GM12864 (cell line): ENCODE results near the gene ABHD6.
"Not testable (repeated sequence)": the region's sequence is repeated elsewhere in the genome, so short reads cannot be mapped to it uniquely, and the experiment has no call there.

ENCODE experiments used
- DNase-seq: peaks from one replicate; pipeline ENCODE4 v3.0.0-alpha.2; 2011; ENCODE audit warnings: low read depth
- H3K4me3 ChIP-seq: 2 replicates; pipeline ENCODE4 v1.5.1; 2011; ENCODE audit warnings: mild to moderate bottlenecking, low read depth, low read length, control low read depth
- TF ChIP-seq, protein P1 (sequence below): IDR thresholded peaks from 2 replicates; pipeline ENCODE4 v1.5.1; 2011; ENCODE audit warnings: low read depth, mild to moderate bottlenecking, moderate library complexity, low read length, control low read depth, inconsistent platforms; ENCODE audit errors: missing control alignments

ABHD6 gene

DNA sequence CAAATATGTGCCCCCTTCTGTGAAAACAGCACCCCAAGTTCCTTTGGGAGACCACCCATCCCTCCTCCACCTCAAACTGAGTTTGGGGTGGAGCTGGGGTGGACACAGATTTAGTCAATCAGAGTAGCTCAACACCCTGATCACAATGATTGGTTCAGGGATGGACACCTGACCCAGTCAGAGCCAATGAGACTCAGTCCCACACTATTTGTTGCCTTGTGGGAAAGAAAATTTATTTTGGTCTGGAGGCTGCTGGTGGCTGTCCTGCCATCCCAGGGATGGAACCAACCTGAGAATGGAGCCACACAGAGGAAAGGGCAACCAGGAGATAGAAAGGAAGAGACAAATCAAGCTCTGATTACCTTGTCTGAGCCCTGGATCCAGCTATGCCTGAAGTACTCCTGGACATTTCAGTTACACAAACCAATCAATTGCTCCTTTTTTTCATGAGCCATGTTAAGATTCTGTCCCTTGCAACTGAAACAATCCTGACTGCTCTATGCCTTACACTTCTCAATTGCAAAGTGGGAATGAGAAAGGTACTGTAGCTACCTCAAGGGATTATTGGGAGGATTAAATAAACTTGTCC is 37.4 kb upstream of the ABHD6 start:
- no peak for DNase-seq
- TF ChIP-seq, protein P1, sequence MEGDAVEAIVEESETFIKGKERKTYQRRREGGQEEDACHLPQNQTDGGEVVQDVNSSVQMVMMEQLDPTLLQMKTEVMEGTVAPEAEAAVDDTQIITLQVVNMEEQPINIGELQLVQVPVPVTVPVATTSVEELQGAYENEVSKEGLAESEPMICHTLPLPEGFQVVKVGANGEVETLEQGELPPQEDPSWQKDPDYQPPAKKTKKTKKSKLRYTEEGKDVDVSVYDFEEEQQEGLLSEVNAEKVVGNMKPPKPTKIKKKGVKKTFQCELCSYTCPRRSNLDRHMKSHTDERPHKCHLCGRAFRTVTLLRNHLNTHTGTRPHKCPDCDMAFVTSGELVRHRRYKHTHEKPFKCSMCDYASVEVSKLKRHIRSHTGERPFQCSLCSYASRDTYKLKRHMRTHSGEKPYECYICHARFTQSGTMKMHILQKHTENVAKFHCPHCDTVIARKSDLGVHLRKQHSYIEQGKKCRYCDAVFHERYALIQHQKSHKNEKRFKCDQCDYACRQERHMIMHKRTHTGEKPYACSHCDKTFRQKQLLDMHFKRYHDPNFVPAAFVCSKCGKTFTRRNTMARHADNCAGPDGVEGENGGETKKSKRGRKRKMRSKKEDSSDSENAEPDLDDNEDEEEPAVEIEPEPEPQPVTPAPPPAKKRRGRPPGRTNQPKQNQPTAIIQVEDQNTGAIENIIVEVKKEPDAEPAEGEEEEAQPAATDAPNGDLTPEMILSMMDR = no peak
- no peak overlapping the region for H3K4me3 ChIP-seq

DNA sequence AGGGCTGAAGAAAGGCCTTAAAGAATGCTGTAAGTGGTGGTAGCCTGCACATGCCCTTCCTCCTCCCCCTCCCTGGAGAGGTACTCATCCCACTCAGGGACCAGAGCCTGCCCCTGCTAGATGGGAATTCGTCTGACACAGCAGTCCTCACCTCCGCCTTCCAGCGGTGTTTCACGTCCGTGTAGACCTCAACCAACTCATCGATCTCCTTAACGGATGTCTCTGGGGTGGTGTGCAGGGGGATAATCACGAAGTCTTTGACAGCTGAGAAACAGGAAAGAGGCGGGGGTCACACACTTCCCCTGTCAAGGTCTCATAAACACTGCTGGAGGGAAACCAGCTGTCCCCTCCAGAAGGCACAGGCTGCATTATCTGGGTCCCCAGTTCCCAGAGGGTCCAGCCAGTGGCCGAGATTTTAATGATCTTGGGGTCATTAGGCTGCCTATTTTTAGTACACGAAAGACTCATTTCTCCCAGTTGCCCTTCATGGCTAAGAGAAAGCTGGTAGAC is 36.7 kb upstream of the ABHD6 start:
- H3K4me3 ChIP-seq = no peak overlapping the region
- TF ChIP-seq, protein P1 = no peak
- DNase-seq = no peak

DNA sequence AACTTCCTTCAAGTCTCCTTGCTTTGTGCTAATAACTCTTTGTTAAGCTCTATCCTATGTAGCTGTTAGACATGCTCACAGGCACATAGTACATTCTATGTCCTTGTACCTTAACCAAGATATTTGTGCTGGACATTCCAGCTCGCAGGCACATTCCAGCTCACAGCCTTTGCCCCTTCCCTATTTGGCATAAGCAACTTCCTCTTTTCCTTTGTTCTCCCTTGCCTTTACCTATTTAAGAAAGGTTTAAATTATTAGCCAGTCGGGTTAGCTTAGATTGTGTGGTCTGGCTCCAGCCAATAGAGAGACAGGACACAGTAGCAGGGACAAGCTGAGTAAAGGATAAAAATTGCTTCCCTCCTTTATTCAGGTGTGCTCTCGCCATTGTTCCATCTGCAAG is 36.1 kb upstream of the ABHD6 start:
- DNase-seq, H3K4me3 ChIP-seq: not testable (repeated sequence)

DNA sequence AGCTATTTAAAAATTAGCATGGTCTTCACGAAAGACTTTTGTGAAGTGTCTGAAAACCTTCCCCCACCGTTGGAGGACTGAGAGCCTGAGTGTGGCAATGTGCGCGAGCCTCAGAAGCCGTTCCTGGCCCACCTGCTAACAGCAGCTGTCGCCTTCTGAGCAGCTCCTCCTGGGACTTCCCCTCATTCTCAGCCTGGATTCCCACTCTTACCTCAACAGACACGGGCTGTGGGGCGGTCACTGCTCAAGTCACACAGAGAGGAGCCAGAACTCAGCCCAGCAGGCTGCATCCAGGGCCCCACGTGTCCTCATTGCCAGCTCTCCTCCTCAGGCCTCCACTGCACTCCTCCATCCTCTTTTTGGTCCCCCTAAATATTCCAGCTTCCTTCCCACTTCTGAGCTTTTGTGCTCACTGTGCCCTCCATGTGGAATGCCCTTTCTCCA is 34.7 kb upstream of the ABHD6 start:
- no peak overlapping the region for H3K4me3 ChIP-seq
- DNase-seq = no peak
- TF ChIP-seq, protein P1 = no peak

DNA sequence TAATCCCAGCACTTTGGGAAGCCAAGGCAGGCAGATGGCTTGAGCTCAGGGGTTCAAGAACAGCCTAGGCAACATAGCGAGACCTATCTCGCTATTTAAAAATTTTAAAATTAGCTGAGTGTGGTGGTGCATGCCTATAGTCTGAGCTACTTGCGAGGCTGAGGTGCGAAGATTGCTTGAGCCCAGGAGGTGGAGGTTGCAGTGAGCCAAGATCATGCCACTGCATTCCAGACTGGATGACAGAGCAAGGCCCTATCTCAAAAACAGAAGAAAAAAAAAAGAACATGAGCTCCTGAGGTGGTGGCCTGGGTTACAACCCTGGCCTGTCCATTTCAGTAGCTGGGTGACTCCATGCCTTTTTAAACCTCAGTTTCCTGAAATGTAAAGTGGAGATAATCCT is 34.1 kb upstream of the ABHD6 start:
- H3K4me3 ChIP-seq = no peak overlapping the region
- no peak for DNase-seq
- TF ChIP-seq, protein P1 = no peak

DNA sequence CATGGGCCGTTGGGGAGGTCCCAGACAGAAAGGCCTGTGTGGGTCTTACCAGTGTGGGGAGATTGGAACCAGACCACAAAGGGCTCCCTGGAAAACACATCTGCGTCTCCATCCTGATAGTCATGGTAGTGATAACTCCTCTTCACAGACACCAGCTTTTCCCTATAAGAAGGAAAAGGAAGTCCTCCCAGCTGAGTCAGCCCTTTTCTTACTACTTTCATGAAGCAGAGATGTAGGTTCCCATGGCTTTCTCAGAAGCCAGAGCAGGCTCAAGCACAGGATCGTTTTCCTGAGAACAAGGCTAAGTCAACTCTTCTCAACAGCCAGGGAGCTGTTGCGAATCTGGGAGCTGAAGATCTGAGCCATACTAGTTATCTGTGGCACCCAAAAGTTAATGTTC is 32.9 kb upstream of the ABHD6 start:
- no peak for DNase-seq
- TF ChIP-seq, protein P1 = no peak
- no peak overlapping the region for H3K4me3 ChIP-seq

DNA sequence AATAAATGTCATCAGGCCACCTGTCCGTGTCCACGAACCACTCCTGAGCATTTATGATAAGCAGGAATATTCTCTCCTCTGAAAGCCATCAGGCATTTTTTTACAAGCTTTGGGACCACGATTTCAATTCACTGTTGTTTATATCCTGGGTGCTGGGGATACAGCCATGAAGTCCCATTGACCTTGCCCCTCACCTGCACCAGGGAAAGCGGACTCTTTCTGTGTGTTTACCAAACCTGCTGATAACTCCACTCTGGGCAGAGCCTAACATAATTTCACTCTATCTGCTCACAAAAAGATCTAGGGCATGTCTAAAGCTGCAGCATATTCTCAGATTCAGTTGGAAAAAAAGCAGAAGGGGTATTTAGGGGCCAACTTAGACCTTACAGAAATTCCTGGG is 31.6 kb upstream of the ABHD6 start:
- TF ChIP-seq, protein P1 = no peak
- DNase-seq = no peak
- no peak overlapping the region for H3K4me3 ChIP-seq
